GM12872 (cell line): Measurements from ENCODE around the gene FANCL.

Source experiments
- CTCF ChIP-seq: IDR thresholded peaks from 3 replicates; pipeline ENCODE4 v1.5.1; 2011; ENCODE audit warnings: low read depth, mild to moderate bottlenecking, low read length, moderate library complexity; ENCODE audit not compliant: insufficient read depth

FANCL gene

GRCh38 chr2:58197894-58198293 lies 43.2 kb downstream of the FANCL start:
- TF ChIP-seq CTCF = no peak

GRCh38 chr2:58195662-58196061 lies 45.5 kb downstream of the FANCL start:
- TF ChIP-seq CTCF = no peak

- TF ChIP-seq CTCF = no peak
Observed at GRCh38 chr2:58194458-58194857, 46.7 kb downstream of the FANCL start.

- TF ChIP-seq CTCF = no peak
Observed at GRCh38 chr2:58186501-58186900, 54.6 kb downstream of the FANCL start.

GRCh38 chr2:58182527-58182926 lies 58.6 kb downstream of the FANCL start:
- no peak for TF ChIP-seq CTCF

- no peak for TF ChIP-seq CTCF
Observed at GRCh38 chr2:58180635-58181034, 60.5 kb downstream of the FANCL start.

GRCh38 chr2:58163913-58164312 lies 77.2 kb downstream of the FANCL start:
- no peak for TF ChIP-seq CTCF

GRCh38 chr2:58158481-58158880 lies 82.6 kb downstream of the FANCL start:
- TF ChIP-seq CTCF = no peak
